ENCODE data around the gene USP43.
"Not testable (repeated sequence)": the region's sequence is repeated elsewhere in the genome, so short reads cannot be mapped to it uniquely, and the experiment has no call there.

USP43 gene

GRCh38 chr17:9644910-9645751 lies at the start of gene USP43:
Gene USP43 (plus strand): TSS chr17:9645517. CDS start chr17:9645633, 116 bp downstream.
- DNase-seq (ENCODE audit: low spot score): no peak

GRCh38 chr17:9597638-9598037 lies 47.7 kb upstream of the USP43 start:
- DNase-seq (ENCODE audit: low spot score): not testable (repeated sequence)

- DNase-seq (ENCODE audit: low spot score): no peak
These were observed 46.7 kb upstream of the USP43 start for GRCh38 chr17:9598661-9599060.

- DNase-seq (ENCODE audit: low spot score): not testable (repeated sequence)
These were observed 40.7 kb upstream of the USP43 start for GRCh38 chr17:9604583-9604982.

- DNase-seq (ENCODE audit: low spot score): no peak
These were observed 38.9 kb upstream of the USP43 start for GRCh38 chr17:9606453-9606852.

- DNase-seq (ENCODE audit: low spot score): not testable (repeated sequence)
These were observed 38.3 kb upstream of the USP43 start for GRCh38 chr17:9607058-9607457.

- DNase-seq (ENCODE audit: low spot score): no peak
These were observed 33.8 kb upstream of the USP43 start for GRCh38 chr17:9611557-9611956.

- no peak for DNase-seq (ENCODE audit: low spot score)
These were observed 33.3 kb upstream of the USP43 start for GRCh38 chr17:9612006-9612405.

GRCh38 chr17:9615486-9615885 lies 29.8 kb upstream of the USP43 start:
- no peak for DNase-seq (ENCODE audit: low spot score)

GRCh38 chr17:9622961-9623360 lies 22.4 kb upstream of the USP43 start:
- no peak for DNase-seq (ENCODE audit: low spot score)

GRCh38 chr17:9628509-9628908 lies 16.8 kb upstream of the USP43 start:
- DNase-seq (ENCODE audit: low spot score): no peak

- no peak for DNase-seq (ENCODE audit: low spot score)
These were observed 12.6 kb upstream of the USP43 start for GRCh38 chr17:9632741-9633140.

- DNase-seq (ENCODE audit: low spot score): no peak
These were observed 10.0 kb upstream of the USP43 start for GRCh38 chr17:9635340-9635739.

GRCh38 chr17:9636501-9636900 lies 8.8 kb upstream of the USP43 start:
- no peak for DNase-seq (ENCODE audit: low spot score)

- DNase-seq (ENCODE audit: low spot score): not testable (repeated sequence)
These were observed 4.9 kb upstream of the USP43 start for GRCh38 chr17:9640388-9640787.

GRCh38 chr17:9643611-9644010 lies 1.7 kb upstream of the USP43 start:
- no peak for DNase-seq (ENCODE audit: low spot score)

- DNase-seq (ENCODE audit: low spot score): no peak
These were observed 681 bp downstream of the USP43 start for GRCh38 chr17:9645851-9646545.

GRCh38 chr17:9646546-9646885 lies 1.2 kb downstream of the USP43 start:
- no peak for DNase-seq (ENCODE audit: low spot score)

GRCh38 chr17:9647014-9647413 lies 1.7 kb downstream of the USP43 start:
- no peak for DNase-seq (ENCODE audit: low spot score)

GRCh38 chr17:9648521-9649110 lies 3.3 kb downstream of the USP43 start:
- DNase-seq (ENCODE audit: low spot score): no peak

- no peak for DNase-seq (ENCODE audit: low spot score)
These were observed 13.4 kb downstream of the USP43 start for GRCh38 chr17:9658593-9659211.

GRCh38 chr17:9661027-9661426 lies 15.7 kb downstream of the USP43 start:
- DNase-seq (ENCODE audit: low spot score): no peak

- not testable (repeated sequence) for DNase-seq (ENCODE audit: low spot score)
These were observed 18.2 kb downstream of the USP43 start for GRCh38 chr17:9663511-9663910.
